Osteocyte (in vitro differentiated cells): ENCODE measurements around the gene SAA1. TPM values are rescaled to one million over a fixed set of nuclear protein-coding genes. Genes with fewer than 3 reads are reported as not detected.

ENCODE experiments used
- DNase-seq: peaks from one replicate; pipeline ENCODE4 v3.0.0; 2021; ENCODE audit warnings: mixed read lengths; ENCODE audit not compliant: unreplicated experiment; ENCODE audit errors: extremely low spot score
- H3K27ac Mint-ChIP-seq: one replicate; pipeline ENCODE4 v1.8.0; 2021; ENCODE audit warnings: mild to moderate bottlenecking, mixed read lengths; ENCODE audit not compliant: unreplicated experiment
- H3K27me3 Mint-ChIP-seq: one replicate; pipeline ENCODE4 v1.8.0; 2021; ENCODE audit warnings: mixed read lengths; ENCODE audit not compliant: unreplicated experiment
- H3K36me3 Mint-ChIP-seq: one replicate; pipeline ENCODE4 v1.8.0; 2021; ENCODE audit warnings: mixed read lengths; ENCODE audit not compliant: unreplicated experiment
- H3K4me1 Mint-ChIP-seq: one replicate; pipeline ENCODE4 v1.8.0; 2021; ENCODE audit warnings: mixed read lengths; ENCODE audit not compliant: unreplicated experiment
- H3K4me3 Mint-ChIP-seq: one replicate; pipeline ENCODE4 v1.8.0; 2021; ENCODE audit warnings: mild to moderate bottlenecking, moderate library complexity, mixed read lengths; ENCODE audit not compliant: unreplicated experiment
- H3K9me3 Mint-ChIP-seq: one replicate; pipeline ENCODE4 v1.8.0; 2021; ENCODE audit warnings: mixed read lengths; ENCODE audit not compliant: unreplicated experiment
- CTCF ChIP-seq: fragments of 200-600 bp; sonication (generic); IDR thresholded peaks from 2 replicates; pipeline ENCODE4 v1.5.0; 2021; ENCODE audit warnings: antibody characterized with exemption, mild to moderate bottlenecking, moderate library complexity
- total RNA-seq: library from RNA; stranded (reverse); gene quantifications from 2 replicates; pipeline ENCODE4 v1.2.1, GENCODE V29; 2021

The SAA1 gene
- total RNA-seq, 1 donor from 2014 or later, result not detected

DNA sequence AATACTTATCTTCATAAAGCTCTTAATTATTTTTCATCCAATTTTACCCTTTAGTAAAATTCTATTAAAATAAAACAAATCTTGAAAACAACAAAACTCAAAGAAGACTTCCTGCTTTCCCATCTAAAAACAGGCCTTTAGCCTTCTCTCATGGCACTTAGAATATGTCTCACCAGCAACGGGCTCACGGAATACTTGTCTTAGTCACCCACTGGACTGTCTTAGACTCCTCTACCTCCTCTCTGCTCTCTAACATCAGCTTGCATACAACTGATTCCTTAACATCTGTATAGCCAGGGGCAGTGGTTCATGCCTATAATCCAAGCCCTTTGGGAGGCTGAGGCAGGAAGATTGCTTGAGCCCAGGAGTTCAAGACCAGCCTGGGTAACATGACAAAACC, 42.2 kb downstream of the SAA1 start:
- no peaks in the 10 kb centered on the region for H3K9me3 Mint-ChIP-seq
- peaks cover 59% of the 10 kb centered on the region for H3K36me3 Mint-ChIP-seq
- H3K4me1 Mint-ChIP-seq, result peaks cover 31% of the 10 kb centered on the region
- no peaks in the 10 kb centered on the region for H3K27me3 Mint-ChIP-seq
- no peak for TF ChIP-seq CTCF
- DNase-seq, result no peak
- no peak overlapping the region for H3K27ac Mint-ChIP-seq
- H3K4me3 Mint-ChIP-seq, result no peak overlapping the region

DNA sequence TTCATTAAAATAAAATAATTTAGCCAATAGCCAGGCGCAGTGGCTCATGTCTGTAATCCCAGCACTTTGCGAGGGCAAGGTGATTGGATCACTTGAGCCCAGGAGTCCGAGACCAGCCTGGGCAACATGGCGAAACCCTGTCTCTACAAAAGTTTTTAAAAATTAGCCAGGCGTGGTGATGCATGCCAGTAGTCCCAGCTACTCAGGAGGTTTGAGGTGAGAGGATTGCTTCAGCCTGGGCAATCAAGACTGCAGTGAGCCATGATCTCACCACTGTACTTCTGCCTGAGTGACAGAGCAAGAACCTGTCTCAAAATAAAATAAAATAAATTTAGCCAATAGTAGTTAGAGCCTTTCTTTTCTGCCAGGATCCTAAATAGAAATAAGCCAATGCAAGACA, 43.6 kb downstream of the SAA1 start:
- H3K27ac Mint-ChIP-seq, result no peak overlapping the region
- no peaks in the 10 kb centered on the region for H3K9me3 Mint-ChIP-seq
- H3K27me3 Mint-ChIP-seq, result no peaks in the 10 kb centered on the region
- peaks cover 54% of the 10 kb centered on the region for H3K36me3 Mint-ChIP-seq
- TF ChIP-seq CTCF, result no peak
- DNase-seq, result no peak
- H3K4me3 Mint-ChIP-seq, result no peak overlapping the region
- H3K4me1 Mint-ChIP-seq, result peaks cover 43% of the 10 kb centered on the region

DNA sequence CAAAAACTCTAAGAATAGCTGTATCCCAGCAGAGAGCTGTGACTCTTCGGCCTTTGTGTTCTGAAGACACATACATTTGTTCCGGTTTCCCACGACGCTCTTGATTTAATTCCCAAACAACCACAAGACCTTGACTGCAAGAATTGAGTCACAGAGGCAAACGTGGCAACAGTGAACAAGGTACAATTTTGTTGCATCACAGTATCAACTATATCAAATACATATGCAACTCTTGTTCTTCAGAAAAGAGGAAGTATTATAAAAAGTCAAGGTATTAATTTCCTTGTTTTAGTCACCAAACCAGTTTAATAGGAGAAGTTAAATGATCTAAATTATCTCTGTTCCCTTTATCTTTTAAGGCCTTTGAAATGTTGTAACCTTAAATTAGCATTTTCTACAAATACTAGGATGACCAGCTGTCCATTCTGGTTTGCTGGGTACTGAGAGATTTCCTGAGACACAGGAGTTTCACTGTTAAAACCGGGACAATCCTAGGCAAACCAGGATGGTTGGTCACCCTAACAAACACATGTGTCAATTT, 44.8 kb downstream of the SAA1 start:
- Mint-ChIP-seq H3K27me3 (no peaks in the 10 kb centered on the region), H3K36me3 (peaks cover 49% of the 10 kb centered on the region), H3K4me3 (no peak overlapping the region), H3K4me1 (peaks cover 55% of the 10 kb centered on the region), H3K27ac (peak overlapping the region; percentile 80), H3K9me3 (no peaks in the 10 kb centered on the region)
- TF ChIP-seq CTCF, result no peak
- DNase-seq, result no peak

GRCh38 chr11:18312012-18312411, 45.9 kb downstream of the SAA1 start:
- peak overlapping the region; percentile 35 for H3K4me3 Mint-ChIP-seq
- no peaks in the 10 kb centered on the region for H3K27me3 Mint-ChIP-seq
- no peak for TF ChIP-seq CTCF
- H3K4me1 Mint-ChIP-seq, result peaks cover 55% of the 10 kb centered on the region
- H3K36me3 Mint-ChIP-seq, result peaks cover 39% of the 10 kb centered on the region
- no peak for DNase-seq
- peak overlapping the region; percentile 94 for H3K27ac Mint-ChIP-seq
- no peaks in the 10 kb centered on the region for H3K9me3 Mint-ChIP-seq

DNA sequence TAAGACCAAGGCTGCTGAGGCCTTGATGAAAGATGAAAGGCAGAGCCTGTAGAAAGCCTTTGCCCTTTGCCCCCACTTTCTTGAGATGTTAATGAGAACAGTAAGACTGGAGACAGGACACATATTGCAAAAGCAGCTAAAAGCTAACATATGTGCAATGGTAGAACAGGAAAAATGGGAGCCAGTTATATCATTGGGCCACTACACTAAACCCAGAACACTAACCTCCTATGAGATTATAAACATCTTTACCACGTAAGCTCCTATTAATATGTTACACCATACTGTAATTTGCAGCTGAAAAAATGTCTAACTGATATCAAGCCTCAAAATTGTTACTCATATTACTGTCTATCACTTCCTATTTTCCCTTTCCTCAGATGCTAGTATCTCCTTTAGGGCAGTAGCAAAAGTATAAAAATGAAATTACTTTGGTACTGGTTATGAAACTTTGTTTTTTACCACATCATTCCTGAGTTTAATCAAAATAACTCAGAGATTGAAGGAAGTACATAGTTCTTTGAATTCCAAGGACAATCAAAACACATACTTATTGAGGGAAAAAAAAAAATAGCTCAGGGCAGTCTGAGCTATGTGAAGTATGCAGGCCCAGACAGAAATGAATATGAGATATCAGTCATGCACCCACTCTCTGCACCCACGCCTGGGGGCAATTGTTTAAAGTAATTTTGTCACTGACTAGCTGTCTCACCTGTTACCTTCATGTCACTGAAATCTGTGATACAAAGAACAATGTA, 46.8 kb downstream of the SAA1 start:
- no peak for TF ChIP-seq CTCF
- Mint-ChIP-seq H3K27ac (peak overlapping the region; percentile 94), H3K4me3 (peak overlapping the region; percentile 16), H3K9me3 (no peaks in the 10 kb centered on the region), H3K27me3 (no peaks in the 10 kb centered on the region), H3K36me3 (peaks cover 39% of the 10 kb centered on the region), H3K4me1 (peaks cover 61% of the 10 kb centered on the region)
- no peak for DNase-seq
